IMR-90 (cell line): ENCODE results near the gene MNT. TPM values are rescaled to one million over a fixed set of nuclear protein-coding genes. Genes with fewer than 3 reads are reported as not detected.

Experiments
- ATAC-seq: fragments of 200-7000 bp; cut with Tn5 transposase; 2 replicates; pipeline ENCODE4 v1.9.1; 2020; ENCODE audit warnings: low read depth, mild to moderate bottlenecking, moderate library complexity
- BruUV-seq: library from RNA; stranded (reverse); fragments of 400-500 nt; replicated peaks from 2 replicates; lab custom pipeline; 2021; lab: Mats Ljungman, UMichigan
- CTCF ChIA-PET: fragments of 300-600 bp; formaldehyde crosslinking; extraction: SDS; loops from one replicate; lab custom pipeline; 2021; ENCODE audit warnings: antibody characterized with exemption; lab: Yijun Ruan, JAX
- POLR2A ChIA-PET: fragments of 300-600 bp; sonication (Branson Sonifier 250); formaldehyde crosslinking; loops from one replicate; lab custom pipeline; 2022; ENCODE audit warnings: antibody characterized with exemption; ENCODE audit not compliant: unreplicated experiment; lab: Charles Lee
- DNase-seq: peaks from one replicate; pipeline ENCODE4 v3.0.0; 2013
- H2AFZ ChIP-seq: replicated peaks from 2 replicates; pipeline ENCODE3; 2013; ENCODE audit warnings: low read length, mild to moderate bottlenecking; ENCODE audit not compliant: poor library complexity
- H2AK5ac ChIP-seq: 2 replicates; pipeline ENCODE4 v1.6.1; 2013; ENCODE audit warnings: low read depth, low read length, inconsistent platforms
- H2AK9ac ChIP-seq: replicated peaks from 2 replicates; pipeline ENCODE3; 2013; ENCODE audit warnings: mild to moderate bottlenecking, low read depth, low read length, moderate library complexity; ENCODE audit not compliant: poor library complexity
- H2BK120ac ChIP-seq: 2 replicates; pipeline ENCODE4 v1.6.1; 2013; ENCODE audit warnings: low read depth, low read length, inconsistent platforms
- H2BK15ac ChIP-seq: 3 replicates; pipeline ENCODE4 v1.6.1; 2013; ENCODE audit warnings: low read depth, low read length, inconsistent platforms
- H2BK20ac ChIP-seq: 2 replicates; pipeline ENCODE4 v1.6.1; 2013; ENCODE audit warnings: low read depth, mild to moderate bottlenecking, inconsistent platforms, low read length, moderate library complexity
- H2BK5ac ChIP-seq: 2 replicates; pipeline ENCODE4 v1.6.1; 2013; ENCODE audit warnings: mild to moderate bottlenecking, low read depth, low read length, inconsistent platforms; ENCODE audit not compliant: poor library complexity, severe bottlenecking
- H3K14ac ChIP-seq: replicated peaks from 2 replicates; pipeline ENCODE4 v1.6.1; 2013; ENCODE audit warnings: low read depth, low read length, inconsistent platforms
- H3K18ac ChIP-seq: 2 replicates; pipeline ENCODE4 v1.6.1; 2013; ENCODE audit warnings: low read depth, low read length, control low read depth
- H3K23ac ChIP-seq: 2 replicates; pipeline ENCODE4 v1.6.1; 2013; ENCODE audit warnings: low read depth, low read length, inconsistent platforms
- H3K27ac ChIP-seq: 2 replicates; pipeline ENCODE4 v1.5.1; 2013; ENCODE audit warnings: mild to moderate bottlenecking, control low read depth, low read length; ENCODE audit not compliant: insufficient read depth
- H3K27me3 ChIP-seq: 2 replicates; pipeline ENCODE4 v1.6.1; 2013; ENCODE audit warnings: low read length; ENCODE audit not compliant: control insufficient read depth, insufficient read depth
- H3K36me3 ChIP-seq: 2 replicates; pipeline ENCODE4 v1.6.1; 2013; ENCODE audit warnings: low read length, mixed read lengths; ENCODE audit not compliant: control insufficient read depth, insufficient read depth
- H3K4ac ChIP-seq: 2 replicates; pipeline ENCODE4 v1.6.1; 2013; ENCODE audit warnings: low read depth, low read length, inconsistent platforms
- H3K4me1 ChIP-seq: 2 replicates; pipeline ENCODE4 v1.6.1; 2013; ENCODE audit warnings: low read length, mixed read lengths; ENCODE audit not compliant: control insufficient read depth, insufficient read depth
- H3K4me2 ChIP-seq: 2 replicates; pipeline ENCODE4 v1.6.1; 2013; ENCODE audit warnings: low read depth, mild to moderate bottlenecking, control low read depth, low read length, moderate library complexity
- H3K4me3 ChIP-seq: 2 replicates; pipeline ENCODE4 v1.5.1; 2013; ENCODE audit warnings: low read depth, mild to moderate bottlenecking, control low read depth, low read length, moderate library complexity; ENCODE audit not compliant: insufficient read depth
- H3K56ac ChIP-seq: 2 replicates; pipeline ENCODE4 v1.6.1; 2013; ENCODE audit warnings: low read length, inconsistent platforms; ENCODE audit not compliant: insufficient read depth; ENCODE audit errors: extremely low read depth
- H3K79me1 ChIP-seq, 2 experiments: 2 replicates each; pipeline ENCODE4 v1.6.1; 2013; ENCODE audit warnings: low read length in 2 of 2, inconsistent platforms in 1 of 2, low read depth in 1 of 2
- H3K9ac ChIP-seq: 2 replicates; pipeline ENCODE4 v1.6.1; 2013; ENCODE audit warnings: low read depth, low read length, control low read depth
- H3K9me1 ChIP-seq: 2 replicates; pipeline ENCODE4 v1.6.1; 2013; ENCODE audit warnings: low read length, inconsistent platforms; ENCODE audit not compliant: insufficient read depth
- H3K9me3 ChIP-seq: 2 replicates; pipeline ENCODE4 v1.6.1; 2013; ENCODE audit warnings: low read length; ENCODE audit not compliant: control insufficient read depth, insufficient read depth
- H4K20me1 ChIP-seq: 2 replicates; pipeline ENCODE4 v1.6.1; 2013; ENCODE audit warnings: low read length, inconsistent platforms; ENCODE audit not compliant: insufficient read depth
- H4K5ac ChIP-seq: 2 replicates; pipeline ENCODE4 v1.6.1; 2013; ENCODE audit warnings: mild to moderate bottlenecking, low read depth, low read length, control low read depth
- H4K8ac ChIP-seq, 2 experiments: 2 replicates each; pipeline ENCODE4 v1.6.1; 2013; ENCODE audit warnings: low read depth in 2 of 2, low read length in 2 of 2, control low read depth in 1 of 2, inconsistent platforms in 1 of 2
- H4K91ac ChIP-seq: 2 replicates; pipeline ENCODE4 v1.6.1; 2013; ENCODE audit warnings: low read depth, low read length, inconsistent platforms; ENCODE audit not compliant: insufficient read depth
- CEBPB ChIP-seq: IDR thresholded peaks from 2 replicates; pipeline ENCODE4 v1.6.1; 2012; ENCODE audit warnings: low read depth, low read length, improper control_type of control experiment
- CHD1 ChIP-seq: IDR thresholded peaks from 2 replicates; pipeline ENCODE4 v1.6.1; 2012; ENCODE audit warnings: low read depth, low read length, improper control_type of control experiment
- MAFK ChIP-seq: IDR thresholded peaks from 2 replicates; pipeline ENCODE4 v1.6.1; 2012; ENCODE audit warnings: low read depth, low read length, improper control_type of control experiment
- MXI1 ChIP-seq: IDR thresholded peaks from 2 replicates; pipeline ENCODE4 v1.6.1; 2012; ENCODE audit warnings: low read depth, mild to moderate bottlenecking, low read length, moderate library complexity, borderline replicate concordance
- NFE2L2 ChIP-seq: fragments of 150-350 bp; IDR thresholded peaks from 2 replicates; pipeline ENCODE4 v1.6.1; 2016; ENCODE audit warnings: low read depth, mild to moderate bottlenecking, low read length
- POLR2A ChIP-seq: IDR thresholded peaks from 2 replicates; pipeline ENCODE4 v1.6.1; 2012; ENCODE audit warnings: mild to moderate bottlenecking, low read depth, low read length
- RAD21 ChIP-seq: IDR thresholded peaks from 2 replicates; pipeline ENCODE4 v1.6.1; 2012; ENCODE audit warnings: low read length, improper control_type of control experiment
- RCOR1 ChIP-seq: IDR thresholded peaks from 2 replicates; pipeline ENCODE4 v1.6.1; 2012; ENCODE audit warnings: mild to moderate bottlenecking, low read length, improper control_type of control experiment; ENCODE audit not compliant: insufficient replicate concordance
- RFX5 ChIP-seq: IDR thresholded peaks from 2 replicates; pipeline ENCODE4 v1.8.0; 2012; ENCODE audit warnings: low read depth, mild to moderate bottlenecking, low read length, moderate library complexity
- SMC3 ChIP-seq: fragments of 150-350 bp; IDR thresholded peaks from 2 replicates; pipeline ENCODE4 v1.6.1; 2016; ENCODE audit warnings: low read depth, mild to moderate bottlenecking, antibody characterized with exemption, low read length, moderate library complexity
- WGBS, 2 experiments: methylation state at CpG; one replicate each; pipeline versions ENCODE4 v1.1.5 to v1.1.7; 2013; ENCODE audit warnings: missing lambda C conversion rate in 2 of 2; ENCODE audit not compliant: insufficient read length in 1 of 2; ENCODE audit errors: extremely low coverage in 2 of 2; 5-methylcytosine and 5-hydroxymethylcytosine counted together
- dilution Hi-C: fragments of 300-500 bp; cut with HindIII; formaldehyde crosslinking; loops from one replicate; pipeline ENCODE4 v1.14.3; 2018; ENCODE audit warnings: low sequenced_read_pairs; ENCODE audit not compliant: unreplicated experiment
- in situ Hi-C: fragments of 300-500 bp; cut with MboI; formaldehyde crosslinking; loops from 3 replicates; pipeline ENCODE4 v1.14.3; 2019; ENCODE audit warnings: low sequenced_read_pairs, inconsistent platforms, mixed read lengths
- intact Hi-C: fragments of 100-400 bp; cut with micrococcal nuclease; formaldehyde crosslinking; loops from 2 replicates; pipeline ENCODE4 v1.10.0; 2022
- polyA plus RNA-seq, 3 experiments: library from polyadenylated mRNA; depleted of rRNA; stranded (reverse); fragments of >200 nt; gene quantifications; 2 replicates each; pipeline ENCODE4 v1.2.3, GENCODE V29; 2012; ENCODE audit warnings: low replicate concordance in 1 of 3
- total RNA-seq: library from RNA; depleted of rRNA; stranded (reverse); fragments of >200 nt; gene quantifications from 2 replicates; pipeline ENCODE4 v1.2.3, GENCODE V29; 2012
- TF ChIP-seq, protein P1 (sequence below): fragments of 150-350 bp; IDR thresholded peaks from 2 replicates; pipeline ENCODE4 v1.6.1; 2017; ENCODE audit warnings: mild to moderate bottlenecking, antibody characterized with exemption, low read length, low read depth
- TF ChIP-seq, protein P2 (sequence below): conservative IDR thresholded peaks from 2 replicates; pipeline ENCODE4 v1.5.1; 2012; ENCODE audit warnings: mild to moderate bottlenecking, low read depth, low read length, improper control_type of control experiment

MNT gene
- total and polyA plus RNA-seq, 2 of the 4 experiments (the other 2 are of a cell fraction), result 1.4 to 8.3 TPM

DNA sequence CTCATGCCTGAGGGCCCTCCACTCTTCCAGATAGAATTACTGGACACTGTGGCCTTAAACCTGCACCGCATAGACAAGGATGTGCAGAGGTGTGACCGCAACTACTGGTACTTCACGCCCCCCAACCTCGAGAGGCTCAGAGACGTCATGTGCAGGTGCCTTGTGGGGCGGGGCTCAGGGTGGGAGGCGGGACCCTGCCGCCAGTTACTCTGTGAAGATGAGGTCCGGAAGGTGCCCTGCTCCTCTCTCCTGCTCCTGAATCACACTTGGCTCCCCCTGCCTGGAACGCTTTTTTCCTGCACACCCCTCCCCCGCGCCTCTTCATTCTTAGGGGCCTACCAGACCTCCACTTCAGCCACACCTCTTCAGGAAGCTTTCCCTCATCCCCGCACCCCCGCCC is 24.8 kb downstream of the MNT start:
- POLR2A ChIA-PET, result no interaction called here
- BruUV-seq, result no TSS peak
- WGBS, 2 experiments, result 80% methylated on average over 1 of the region's 14 CpGs; no CpG with 5 or more reads in 1 of the 2 experiments

More for the DNA sequence above, 24.8 kb downstream of the MNT start:
- H3K4ac ChIP-seq, result no peak overlapping the region
- H3K9me1 ChIP-seq, result 0 out of 2 replicates have a peak, but pooled peaks cover 3% of the 10 kb centered on the region
- H3K9me3 ChIP-seq, result no peaks in the 10 kb centered on the region
- H4K5ac ChIP-seq, result no peak overlapping the region
- no peaks in the 10 kb centered on the region for H3K79me1 ChIP-seq
- H3K27me3 ChIP-seq, result no peaks in the 10 kb centered on the region
- H3K4me1 ChIP-seq, result no peaks in the 10 kb centered on the region
- no peak overlapping the region for H3K4me3 ChIP-seq
- TF ChIP-seq POLR2A, result no peak
- no peak for TF ChIP-seq MXI1
- no peak for TF ChIP-seq RFX5
- no peak for TF ChIP-seq RAD21
- no peak for TF ChIP-seq CHD1
- TF ChIP-seq, protein P1, sequence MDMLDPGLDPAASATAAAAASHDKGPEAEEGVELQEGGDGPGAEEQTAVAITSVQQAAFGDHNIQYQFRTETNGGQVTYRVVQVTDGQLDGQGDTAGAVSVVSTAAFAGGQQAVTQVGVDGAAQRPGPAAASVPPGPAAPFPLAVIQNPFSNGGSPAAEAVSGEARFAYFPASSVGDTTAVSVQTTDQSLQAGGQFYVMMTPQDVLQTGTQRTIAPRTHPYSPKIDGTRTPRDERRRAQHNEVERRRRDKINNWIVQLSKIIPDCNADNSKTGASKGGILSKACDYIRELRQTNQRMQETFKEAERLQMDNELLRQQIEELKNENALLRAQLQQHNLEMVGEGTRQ, result no peak
- TF ChIP-seq, protein P2, sequence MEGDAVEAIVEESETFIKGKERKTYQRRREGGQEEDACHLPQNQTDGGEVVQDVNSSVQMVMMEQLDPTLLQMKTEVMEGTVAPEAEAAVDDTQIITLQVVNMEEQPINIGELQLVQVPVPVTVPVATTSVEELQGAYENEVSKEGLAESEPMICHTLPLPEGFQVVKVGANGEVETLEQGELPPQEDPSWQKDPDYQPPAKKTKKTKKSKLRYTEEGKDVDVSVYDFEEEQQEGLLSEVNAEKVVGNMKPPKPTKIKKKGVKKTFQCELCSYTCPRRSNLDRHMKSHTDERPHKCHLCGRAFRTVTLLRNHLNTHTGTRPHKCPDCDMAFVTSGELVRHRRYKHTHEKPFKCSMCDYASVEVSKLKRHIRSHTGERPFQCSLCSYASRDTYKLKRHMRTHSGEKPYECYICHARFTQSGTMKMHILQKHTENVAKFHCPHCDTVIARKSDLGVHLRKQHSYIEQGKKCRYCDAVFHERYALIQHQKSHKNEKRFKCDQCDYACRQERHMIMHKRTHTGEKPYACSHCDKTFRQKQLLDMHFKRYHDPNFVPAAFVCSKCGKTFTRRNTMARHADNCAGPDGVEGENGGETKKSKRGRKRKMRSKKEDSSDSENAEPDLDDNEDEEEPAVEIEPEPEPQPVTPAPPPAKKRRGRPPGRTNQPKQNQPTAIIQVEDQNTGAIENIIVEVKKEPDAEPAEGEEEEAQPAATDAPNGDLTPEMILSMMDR, result no peak
- TF ChIP-seq CEBPB, result no peak
- no peak for TF ChIP-seq MAFK
- no peak for TF ChIP-seq RCOR1
- TF ChIP-seq SMC3, result no peak
- TF ChIP-seq NFE2L2, result no peak
- H2BK120ac ChIP-seq, result no peak overlapping the region
- ATAC-seq (no peak), DNase-seq (no peak)
- H3K27ac ChIP-seq, result no peak overlapping the region
- H2BK15ac ChIP-seq, result no peak overlapping the region
- H3K9ac ChIP-seq, result no peak overlapping the region
- no peak overlapping the region for H2AK5ac ChIP-seq
- dilution Hi-C loops, result no loop called here
- no peak overlapping the region for H3K56ac ChIP-seq
- H3K23ac ChIP-seq, result no peak overlapping the region
- H4K91ac ChIP-seq, result no peak overlapping the region
- CTCF ChIA-PET, result no interaction called here
- intact Hi-C loops, result no loop called here
- H2AK9ac ChIP-seq, result no peak overlapping the region
- in situ Hi-C loops, result loop anchor here (5.0 kb wide), 1 partner anchor 36 kb away; no protein-coding TSS in a partner anchor
- H3K18ac ChIP-seq, result no peak overlapping the region
- no peak overlapping the region for H2BK5ac ChIP-seq
- no peak overlapping the region for H4K8ac ChIP-seq
- no peak overlapping the region for H2AFZ ChIP-seq
- H3K14ac ChIP-seq, result no peak overlapping the region
- H3K4me2 ChIP-seq, result no peak overlapping the region
- H4K20me1 ChIP-seq, result no peaks in the 10 kb centered on the region; the same call in 1 of the 2 replicates
- no peak overlapping the region for H2BK20ac ChIP-seq
- H3K36me3 ChIP-seq, result peaks cover 62% of the 10 kb centered on the region
